Activated T-helper 1 cell treated with anti-CD3 and anti-CD28 coated beads, Interleukin-12 subunit alpha, Interleukin-12 subunit beta, Interleukin-2, Interleukin-4 antibody, amounts not matched to agents 30 ng/mL and 10 ng/mL and 1 ng/mL, durations not matched to agents 14 hours and 24 hours and 36 hours (primary cell): Measurements from ENCODE around the gene USH1C. TPM values are rescaled to one million over a fixed set of nuclear protein-coding genes. Genes with fewer than 3 reads are reported as not detected.

Source experiments
- DNase-seq: peaks from one replicate; pipeline ENCODE4 v3.0.0; 2021; ENCODE audit warnings: low spot score
- H3K27ac Mint-ChIP-seq: one replicate; pipeline ENCODE4 v1.8.0; 2021; ENCODE audit warnings: mild to moderate bottlenecking, mixed read lengths
- H3K27me3 Mint-ChIP-seq: one replicate; pipeline ENCODE4 v1.8.0; 2022; ENCODE audit warnings: mild to moderate bottlenecking, moderate library complexity, mixed read lengths; ENCODE audit not compliant: insufficient read depth
- H3K36me3 Mint-ChIP-seq: one replicate; pipeline ENCODE4 v1.8.0; 2021; ENCODE audit warnings: low read depth, mixed read lengths
- H3K4me1 Mint-ChIP-seq: one replicate; pipeline ENCODE4 v1.8.0; 2021; ENCODE audit warnings: low read depth, mixed read lengths
- H3K4me3 Mint-ChIP-seq: one replicate; pipeline ENCODE4 v1.8.0; 2021; ENCODE audit warnings: mild to moderate bottlenecking, moderate library complexity, mixed read lengths
- H3K9me3 Mint-ChIP-seq: one replicate; pipeline ENCODE4 v1.8.0; 2021; ENCODE audit warnings: mixed read lengths
- intact Hi-C: fragments of 100-400 bp; cut with micrococcal nuclease; formaldehyde crosslinking; loops from one replicate; pipeline ENCODE4 v1.15.1; 2024
- total RNA-seq: library from RNA; stranded (reverse); gene quantifications from 2 replicates; pipeline ENCODE4 v1.2.3, GENCODE V29; 2022

Gene USH1C
- total RNA-seq, 1 donor from 2014 or later, result not detected

DNA sequence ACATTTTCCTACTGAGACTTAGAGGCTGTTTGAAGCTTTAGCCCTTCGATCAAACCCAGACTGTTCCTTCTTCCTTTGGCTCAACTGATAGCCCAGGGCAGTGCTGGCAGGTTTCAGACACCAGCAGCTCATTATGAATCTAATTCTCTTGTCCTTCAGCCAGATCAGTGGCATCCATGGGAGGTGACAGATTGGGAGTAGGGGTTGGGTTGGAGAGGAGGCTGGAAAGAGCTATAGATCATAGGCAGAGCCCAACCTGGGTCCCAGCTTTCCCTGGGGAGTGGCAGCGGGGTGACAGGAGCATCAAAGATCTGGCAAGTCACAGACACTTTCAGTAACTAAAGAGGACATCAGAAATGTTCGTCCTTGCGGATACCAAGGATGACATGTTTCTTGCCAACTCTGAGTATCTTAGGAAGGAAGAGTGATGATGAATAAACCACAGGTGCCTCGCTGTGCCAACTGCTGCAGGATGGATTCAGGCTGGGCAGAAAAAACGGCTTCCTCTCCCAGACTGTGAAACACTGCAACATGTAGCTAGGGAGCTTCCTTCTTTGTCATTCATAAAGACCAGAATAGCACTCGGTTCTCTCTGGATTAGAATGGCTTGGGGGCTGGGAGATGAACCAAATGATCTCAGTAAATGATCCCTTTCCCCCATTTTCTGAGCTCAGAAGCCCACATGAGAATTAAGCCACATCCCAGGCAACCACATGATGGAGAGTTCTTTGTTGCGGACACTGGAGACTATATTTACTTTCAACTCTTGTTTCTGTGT is 86.6 kb downstream of the USH1C start:
- Mint-ChIP-seq H3K4me1 (no peaks in the 10 kb centered on the region), H3K36me3 (no peaks in the 10 kb centered on the region), H3K27me3 (peaks cover 11% of the 10 kb centered on the region), H3K9me3 (no peaks in the 10 kb centered on the region), H3K4me3 (no peak overlapping the region), H3K27ac (no peak overlapping the region)
- intact Hi-C loops, result no loop called here
- DNase-seq, result no peak

DNA sequence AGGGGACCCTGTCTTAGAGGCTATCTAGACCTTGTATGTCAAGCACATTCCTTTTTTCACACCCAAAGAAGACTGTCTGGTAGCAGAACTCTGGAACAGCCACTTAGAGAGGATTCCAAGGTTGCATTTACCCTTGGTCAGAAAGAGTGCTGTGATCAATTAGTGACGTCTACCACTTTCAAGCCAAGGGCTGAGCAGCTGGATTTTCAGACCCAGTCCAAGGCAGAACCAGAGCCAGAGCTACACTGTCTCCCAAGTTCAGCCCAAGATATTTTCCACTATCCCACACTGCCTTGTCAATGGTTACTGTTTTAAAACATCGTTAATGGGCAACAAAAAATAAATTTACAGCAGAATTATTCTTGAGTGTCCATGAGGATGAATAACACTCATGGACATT is 91.5 kb downstream of the USH1C start:
- intact Hi-C loops, result no loop called here
- Mint-ChIP-seq H3K9me3 (no peaks in the 10 kb centered on the region), H3K4me1 (no peaks in the 10 kb centered on the region), H3K27ac (no peak overlapping the region), H3K27me3 (peaks cover 14% of the 10 kb centered on the region), H3K4me3 (no peak overlapping the region), H3K36me3 (no peaks in the 10 kb centered on the region)
- DNase-seq, result no peak

GRCh38 chr11:17449158-17449557 is 95.1 kb downstream of the USH1C start:
- no peak for DNase-seq
- Mint-ChIP-seq H3K4me3 (no peak overlapping the region), H3K36me3 (no peaks in the 10 kb centered on the region), H3K27ac (no peak overlapping the region), H3K27me3 (peaks cover 7% of the 10 kb centered on the region), H3K4me1 (no peaks in the 10 kb centered on the region), H3K9me3 (no peaks in the 10 kb centered on the region)
- intact Hi-C loops, result no loop called here

DNA sequence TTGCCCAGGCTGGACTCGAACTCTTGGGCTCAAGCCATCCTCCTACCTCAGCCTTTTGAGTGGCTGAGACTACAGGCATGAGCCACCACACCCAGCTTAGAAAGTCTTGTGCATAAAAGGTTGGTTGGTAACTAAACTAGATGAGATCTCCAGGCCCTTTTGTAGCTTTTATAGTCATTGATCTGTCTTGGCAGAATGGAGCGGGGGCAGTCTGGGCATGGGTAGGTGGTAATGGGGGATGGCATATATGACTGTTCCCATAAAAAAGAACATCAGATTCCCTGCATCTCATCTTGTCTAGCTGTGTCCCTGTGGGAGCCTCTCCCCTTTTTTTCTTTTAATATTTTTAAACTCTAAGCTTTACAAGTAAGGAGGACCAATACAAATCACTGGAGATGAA is 97.7 kb downstream of the USH1C start:
- Mint-ChIP-seq H3K4me1 (no peaks in the 10 kb centered on the region), H3K27me3 (peaks cover 3% of the 10 kb centered on the region)

GRCh38 chr11:17445240-17445795 is 98.9 kb downstream of the USH1C start:
- Mint-ChIP-seq H3K9me3 (peaks cover 4% of the 10 kb centered on the region), H3K4me3 (no peak overlapping the region), H3K27me3 (peaks cover 5% of the 10 kb centered on the region), H3K27ac (no peak overlapping the region), H3K4me1 (no peaks in the 10 kb centered on the region), H3K36me3 (no peaks in the 10 kb centered on the region)
- intact Hi-C loops, result no loop called here
- no peak for DNase-seq

More for the DNA sequence above, 97.7 kb downstream of the USH1C start:
- intact Hi-C loops, result no loop called here
- Mint-ChIP-seq H3K9me3 (no peaks in the 10 kb centered on the region), H3K27ac (no peak overlapping the region), H3K4me3 (no peak overlapping the region), H3K36me3 (no peaks in the 10 kb centered on the region)
- DNase-seq, result no peak

GRCh38 chr11:17443926-17444690 is 100.1 kb downstream of the USH1C start:
- intact Hi-C loops, result no loop called here
- peaks cover 4% of the 10 kb centered on the region for H3K9me3 Mint-ChIP-seq
- no peak for DNase-seq
- no peaks in the 10 kb centered on the region for H3K36me3 Mint-ChIP-seq
- H3K27me3 Mint-ChIP-seq, result peaks cover 7% of the 10 kb centered on the region
- no peak overlapping the region for H3K27ac Mint-ChIP-seq
- H3K4me1 Mint-ChIP-seq, result peaks cover 7% of the 10 kb centered on the region
- H3K4me3 Mint-ChIP-seq, result no peak overlapping the region

Other genes starting within 250 kb of the USH1C start
- 8.2 and 8.6 TPM in 2 replicates for gene NCR3LG1, start 192.6 kb downstream of the USH1C start, total RNA-seq
- gene KCNJ11, start 155.8 kb downstream of the USH1C start, total RNA-seq, result 1.4 and 1.6 TPM in 2 replicates
- 0.31 TPM in 1 of 2 replicates, not detected in the other for gene ABCC8, start 67.6 kb downstream of the USH1C start, total RNA-seq
- not detected in 2 replicates for gene OTOG, start 2.8 kb upstream of the USH1C start, total RNA-seq
- not detected in 2 replicates for gene MYOD1, start 175.2 kb upstream of the USH1C start, total RNA-seq
- gene KCNC1, start 190.4 kb upstream of the USH1C start, total RNA-seq, result not detected in 2 replicates